Epithelial cell of proximal tubule (primary cell): ENCODE results near the gene C1orf35. TPM values are rescaled to one million over a fixed set of nuclear protein-coding genes. Genes with fewer than 3 reads are reported as not detected.
A peak's percentile ranks its signal among the peaks of the same experiment; 100 is the strongest.

ENCODE experiments used
- DNase-seq: peaks from one replicate; pipeline ENCODE4 v3.0.0-alpha.2; 2011; ENCODE audit warnings: low read depth
- H3K4me3 ChIP-seq: 2 replicates; pipeline ENCODE4 v1.5.1; 2011; ENCODE audit warnings: low read depth, mild to moderate bottlenecking, low read length
- CTCF ChIP-seq: conservative IDR thresholded peaks from 2 replicates; pipeline ENCODE4 v1.5.1; 2012; ENCODE audit warnings: low read depth, mild to moderate bottlenecking, low read length
- total RNA-seq: library from RNA; depleted of rRNA; stranded (reverse); fragments of >200 nt; gene quantifications from 2 replicates; pipeline ENCODE4 v1.2.3, GENCODE V29; 2015

Gene C1orf35
- 23.8 and 27.6 TPM in 2 replicates for total RNA-seq

- no peak for DNase-seq
- TF ChIP-seq CTCF = no peak
- H3K4me3 ChIP-seq = peak within 1 kb of the TSS; percentile 89
Observed at GRCh38 chr1:228102791-228103620, at the start of gene C1orf35. Gene C1orf35 (minus strand): TSS chr1:228103325. CDS start chr1:228103227, 98 bp downstream.

DNA sequence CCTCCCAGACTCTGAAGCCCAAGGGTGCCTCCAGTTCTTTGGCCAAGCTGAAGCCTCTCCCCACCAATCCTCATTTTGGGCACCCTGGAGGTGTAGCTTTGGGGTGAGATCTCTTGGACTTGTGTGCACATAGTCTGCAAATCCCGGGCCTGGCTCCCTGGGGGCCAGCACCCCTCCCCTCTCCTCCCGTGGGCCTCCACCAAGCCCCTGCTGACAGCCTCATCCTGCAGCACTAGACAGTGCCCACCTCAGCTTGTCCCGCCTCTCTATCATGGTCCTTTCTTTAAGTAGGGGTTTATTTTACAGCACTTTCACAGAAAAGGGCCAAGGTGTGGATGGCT lies 49.8 kb upstream of the C1orf35 start:
- no peak for TF ChIP-seq CTCF
- DNase-seq = no peak
- H3K4me3 ChIP-seq = no peak overlapping the region

- no peak overlapping the region for H3K4me3 ChIP-seq
- TF ChIP-seq CTCF = no peak
- no peak for DNase-seq
Observed at GRCh38 chr1:228152097-228152917, 49.2 kb upstream of the C1orf35 start.

DNA sequence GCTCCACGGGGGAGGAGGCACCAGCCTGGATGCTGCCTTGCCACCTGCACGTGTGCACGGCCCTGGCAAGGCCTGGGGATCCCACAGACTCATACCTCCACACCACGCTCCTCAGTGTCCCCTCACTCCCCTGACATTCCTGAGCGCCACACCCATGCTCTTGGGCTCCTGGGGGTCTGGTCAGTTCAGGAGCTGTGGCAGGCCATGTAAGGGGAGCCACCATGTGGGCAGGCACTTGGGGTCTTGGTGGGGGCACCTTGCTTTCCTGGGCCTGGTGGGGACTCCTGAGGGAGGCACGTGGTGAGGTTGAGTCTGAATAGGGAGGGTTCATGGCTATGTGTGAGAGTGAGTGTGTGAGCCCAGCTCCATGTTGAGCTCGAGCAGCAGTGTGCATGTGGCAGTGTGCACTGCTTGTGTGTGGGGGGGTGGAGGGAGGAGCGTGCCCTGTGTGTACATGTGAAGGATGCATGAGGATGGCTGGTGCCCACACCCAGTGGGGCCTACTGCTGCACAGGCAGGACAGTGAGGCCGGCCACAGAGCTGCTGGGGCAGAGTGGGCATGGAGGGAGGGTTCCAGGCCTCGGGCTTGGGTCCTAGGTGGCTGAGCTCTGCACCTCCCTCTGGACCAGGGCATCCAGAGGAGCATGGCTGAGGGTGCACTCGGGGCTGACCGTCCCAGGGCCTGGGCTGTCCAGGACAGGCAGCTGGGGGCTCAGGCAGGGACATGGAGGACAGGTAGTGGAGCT lies 48.2 kb upstream of the C1orf35 start:
- no peak overlapping the region for H3K4me3 ChIP-seq
- TF ChIP-seq CTCF = no peak
- DNase-seq = no peak

GRCh38 chr1:228150461-228151179 lies 47.5 kb upstream of the C1orf35 start:
- TF ChIP-seq CTCF = no peak
- DNase-seq = no peak
- H3K4me3 ChIP-seq = no peak overlapping the region

DNA sequence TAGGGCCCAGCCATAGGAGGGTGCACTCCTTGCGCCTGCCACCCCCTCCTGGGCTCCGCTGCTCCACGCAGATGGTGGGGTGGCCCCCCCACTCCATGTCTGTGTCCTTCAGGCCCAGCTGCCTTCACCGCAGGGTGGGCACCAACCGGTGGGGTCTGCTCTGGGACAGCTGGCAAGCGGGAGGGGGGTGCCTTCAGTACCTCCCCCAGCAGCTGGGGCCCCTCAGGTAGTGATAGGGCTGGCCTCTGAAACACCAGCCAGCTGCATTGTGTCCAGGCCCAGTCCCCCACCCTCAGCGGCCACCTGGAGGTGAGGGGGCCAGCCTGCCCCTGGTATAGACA lies 47.0 kb upstream of the C1orf35 start:
- no peak for TF ChIP-seq CTCF
- no peak overlapping the region for H3K4me3 ChIP-seq
- DNase-seq = no peak
